Measurements from ENCODE around the gene DHX35.

Gene DHX35

GRCh38 chr20:38979842-38980241 is 17.7 kb downstream of the DHX35 start:
- no peak for TF ChIP-seq EZH2phosphoT487 (IDR thresholded peaks at IDR 0.05; ENCODE audit: borderline replicate concordance)
- no peak for TF ChIP-seq CTCF (conservative IDR thresholded peaks at IDR 0.05; ENCODE audit: low read length)
- Histone ChIP-seq H3K4me1 (ENCODE audit: insufficient read depth, low read length, poor library complexity, severe bottlenecking) (peaks cover 21% of the 10 kb centered on the region), H4K20me1 (ENCODE audit: insufficient read depth, low read length, poor library complexity, severe bottlenecking) (peaks cover 8% of the 10 kb centered on the region), H3K9me3 (ENCODE audit: insufficient read depth, low read depth, low read length) (no peaks in the 10 kb centered on the region), H3K36me3 (ENCODE audit: insufficient read depth, low read length) (peaks cover 4% of the 10 kb centered on the region; the same call in 1 of the 2 replicates), H2AFZ (ENCODE audit: low read length) (no peak overlapping the region), H3K79me2 (ENCODE audit: insufficient read depth, low read length) (peaks cover 10% of the 10 kb centered on the region; the same call in 1 of the 2 replicates), H3K9me2 (replicated peaks; ENCODE audit: low read depth, low read length) (no peaks in the 10 kb centered on the region), H3K4me2 (ENCODE audit: low read depth, low read length, poor library complexity, severe bottlenecking) (no peak overlapping the region), H3K9ac (ENCODE audit: low read depth, low read length, poor library complexity, severe bottlenecking) (no peak overlapping the region), H3F3A (ENCODE audit: low read depth) (no peaks in the 10 kb centered on the region), H3K27me3 (ENCODE audit: insufficient read depth, low read length, poor library complexity, severe bottlenecking) (no peaks in the 10 kb centered on the region), H3K4me3 (ENCODE audit: low read length, poor library complexity, severe bottlenecking) (no peak overlapping the region)

- H3K79me2 ChIP-seq (ENCODE audit: insufficient read depth, low read length): peaks cover 8% of the 10 kb centered on the region; the same call in 1 of the 2 replicates
- no peak overlapping the region for H2AFZ ChIP-seq (ENCODE audit: low read length)
- no peaks in the 10 kb centered on the region for H3K27me3 ChIP-seq (ENCODE audit: insufficient read depth, low read length, poor library complexity, severe bottlenecking)
- H3K4me3 ChIP-seq (ENCODE audit: low read length, poor library complexity, severe bottlenecking): no peak overlapping the region
- H4K20me1 ChIP-seq (ENCODE audit: insufficient read depth, low read length, poor library complexity, severe bottlenecking): peaks cover 8% of the 10 kb centered on the region
- H3K9ac ChIP-seq (ENCODE audit: low read depth, low read length, poor library complexity, severe bottlenecking): no peak overlapping the region
- no peak for TF ChIP-seq CTCF (conservative IDR thresholded peaks at IDR 0.05; ENCODE audit: low read length)
- no peak for TF ChIP-seq EZH2phosphoT487 (IDR thresholded peaks at IDR 0.05; ENCODE audit: borderline replicate concordance)
- H3K9me2 ChIP-seq (replicated peaks; ENCODE audit: low read depth, low read length): no peaks in the 10 kb centered on the region
- peak overlapping the region; percentile 44 for H3K4me2 ChIP-seq (ENCODE audit: low read depth, low read length, poor library complexity, severe bottlenecking)
- H3F3A ChIP-seq (ENCODE audit: low read depth): no peaks in the 10 kb centered on the region
- peaks cover 4% of the 10 kb centered on the region; the same call in 1 of the 2 replicates for H3K36me3 ChIP-seq (ENCODE audit: insufficient read depth, low read length)
- H3K9me3 ChIP-seq (ENCODE audit: insufficient read depth, low read depth, low read length): no peaks in the 10 kb centered on the region
- H3K4me1 ChIP-seq (ENCODE audit: insufficient read depth, low read length, poor library complexity, severe bottlenecking): peaks cover 21% of the 10 kb centered on the region
Measured at GRCh38 chr20:38982291-38982690, 20.1 kb downstream of the DHX35 start.

- no peaks in the 10 kb centered on the region for H3K9me2 ChIP-seq (replicated peaks; ENCODE audit: low read depth, low read length)
- no peaks in the 10 kb centered on the region for H3K27me3 ChIP-seq (ENCODE audit: insufficient read depth, low read length, poor library complexity, severe bottlenecking)
- no peaks in the 10 kb centered on the region for H3F3A ChIP-seq (ENCODE audit: low read depth)
- peaks cover 1% of the 10 kb centered on the region; the same call in 1 of the 2 replicates for H3K79me2 ChIP-seq (ENCODE audit: insufficient read depth, low read length)
- H3K9me3 ChIP-seq (ENCODE audit: insufficient read depth, low read depth, low read length): no peaks in the 10 kb centered on the region
- peaks cover 18% of the 10 kb centered on the region; the same call in 1 of the 2 replicates for H3K36me3 ChIP-seq (ENCODE audit: insufficient read depth, low read length)
- H4K20me1 ChIP-seq (ENCODE audit: insufficient read depth, low read length, poor library complexity, severe bottlenecking): peaks cover 8% of the 10 kb centered on the region
- no peak overlapping the region for H3K4me3 ChIP-seq (ENCODE audit: low read length, poor library complexity, severe bottlenecking)
- H3K9ac ChIP-seq (ENCODE audit: low read depth, low read length, poor library complexity, severe bottlenecking): no peak overlapping the region
- no peak overlapping the region for H3K4me2 ChIP-seq (ENCODE audit: low read depth, low read length, poor library complexity, severe bottlenecking)
- peaks cover 21% of the 10 kb centered on the region for H3K4me1 ChIP-seq (ENCODE audit: insufficient read depth, low read length, poor library complexity, severe bottlenecking)
- TF ChIP-seq EZH2phosphoT487 (IDR thresholded peaks at IDR 0.05; ENCODE audit: borderline replicate concordance) (no peak), CTCF (conservative IDR thresholded peaks at IDR 0.05; ENCODE audit: low read length) (no peak)
- H2AFZ ChIP-seq (ENCODE audit: low read length): no peak overlapping the region
Measured at GRCh38 chr20:38985060-38985459, 22.9 kb downstream of the DHX35 start.

Data from Loucy (cell line).